ENCODE data around the gene RAPGEF5.

The RAPGEF5 gene

GRCh38 chr7:22141355-22141754 lies 215.6 kb downstream of the RAPGEF5 start:
- no peak for DNase-seq

- DNase-seq = no peak
These were observed 216.4 kb downstream of the RAPGEF5 start for GRCh38 chr7:22140578-22140977.

GRCh38 chr7:22138886-22139285 lies 218.1 kb downstream of the RAPGEF5 start:
- no peak for DNase-seq

GRCh38 chr7:22138106-22138505 lies 218.8 kb downstream of the RAPGEF5 start:
- DNase-seq = no peak

GRCh38 chr7:22137466-22137865 lies 219.5 kb downstream of the RAPGEF5 start:
- no peak for DNase-seq

- DNase-seq = no peak
These were observed 219.9 kb downstream of the RAPGEF5 start for GRCh38 chr7:22137026-22137425.

GRCh38 chr7:22129819-22130580 lies 227.0 kb downstream of the RAPGEF5 start:
- no peak for DNase-seq

- DNase-seq = no peak
These were observed 227.8 kb downstream of the RAPGEF5 start for GRCh38 chr7:22129166-22129565.

- no peak for DNase-seq
These were observed 228.4 kb downstream of the RAPGEF5 start for GRCh38 chr7:22128528-22128920.

- DNase-seq = no peak
These were observed 229.0 kb downstream of the RAPGEF5 start for GRCh38 chr7:22127835-22128527.

GRCh38 chr7:22125436-22125835 lies 231.5 kb downstream of the RAPGEF5 start:
- DNase-seq = no peak

GRCh38 chr7:22124941-22125340 lies 232.0 kb downstream of the RAPGEF5 start:
- DNase-seq = no peak

- no peak for DNase-seq
These were observed 233.8 kb downstream of the RAPGEF5 start for GRCh38 chr7:22123139-22123538.

GRCh38 chr7:22121702-22122474 lies 235.1 kb downstream of the RAPGEF5 start:
- DNase-seq = no peak

- DNase-seq = no peak
These were observed 236.4 kb downstream of the RAPGEF5 start for GRCh38 chr7:22120391-22121053.

- no peak for DNase-seq
These were observed 239.7 kb downstream of the RAPGEF5 start for GRCh38 chr7:22117222-22117621.

- DNase-seq = no peak
These were observed 240.4 kb downstream of the RAPGEF5 start for GRCh38 chr7:22116451-22117030.

GRCh38 chr7:22115689-22116088 lies 241.3 kb downstream of the RAPGEF5 start:
- DNase-seq = no peak

- DNase-seq = no peak
These were observed 242.4 kb downstream of the RAPGEF5 start for GRCh38 chr7:22114440-22114981.

GRCh38 chr7:22113041-22113440 lies 243.9 kb downstream of the RAPGEF5 start:
- DNase-seq = no peak

- DNase-seq = no peak
These were observed 245.3 kb downstream of the RAPGEF5 start for GRCh38 chr7:22111661-22112060.

- DNase-seq = no peak
These were observed 246.1 kb downstream of the RAPGEF5 start for GRCh38 chr7:22110881-22111280.

All from NCI-H1105 treated with DMSO at 0.1 percent for 48 hours (cell line).